K562 (cell line): ENCODE data around the gene S100A4. TPM values are rescaled to one million over a fixed set of nuclear protein-coding genes. Genes with fewer than 3 reads are reported as not detected.
A peak's percentile ranks its signal among the peaks of the same experiment; 100 is the strongest.

Experiments
- BRF1 ChIP-seq: IDR thresholded peaks from 3 replicates; pipeline ENCODE4 v1.6.1; 2011; ENCODE audit warnings: borderline replicate concordance, mild to moderate bottlenecking; ENCODE audit not compliant: insufficient read length; ENCODE audit errors: extremely low read depth
- CREB1 ChIP-seq, 2 experiments: sonication (generic) in 1 of 2; formaldehyde crosslinking in 1 of 2; IDR thresholded peaks; 2 replicates each; pipeline versions ENCODE4 v1.6.1 to v1.8.0; 2012 to 2022; ENCODE audit warnings: inconsistent platforms in 1 of 2, mild to moderate bottlenecking in 1 of 2, missing genetic modification reagents in 1 of 2, moderate library complexity in 1 of 2
- ELF4 ChIP-seq: fragments of 450-650 bp; formaldehyde crosslinking; IDR thresholded peaks from 2 replicates; pipeline ENCODE4 v1.4.0; 2022; ENCODE audit warnings: missing genetic modification characterization
- FIP1L1 ChIP-seq: fragments of 200-400 bp; formaldehyde crosslinking; IDR thresholded peaks from 2 replicates; pipeline ENCODE4 v1.6.1; 2018; ENCODE audit warnings: mild to moderate bottlenecking, low read depth, low read length; ENCODE audit not compliant: poor library complexity, severe bottlenecking
- FOXA3 ChIP-seq, 2 experiments: fragments of 450-650 bp in 1 of 2; sonication (generic) in 1 of 2; formaldehyde crosslinking; IDR thresholded peaks in 1 of 2; conservative IDR thresholded peaks in 1 of 2; 2 replicates each; pipeline versions ENCODE4 v1.4.0 to v1.8.0; 2020 to 2022; ENCODE audit warnings: mild to moderate bottlenecking in 2 of 2, missing genetic modification reagents in 1 of 2
- KLF6 ChIP-seq: fragments of 250-450 bp; sonication (Bioruptor Pico); IDR thresholded peaks from 2 replicates; pipeline ENCODE4 v1.4.0; 2020; ENCODE audit warnings: mild to moderate bottlenecking, moderate library complexity, borderline replicate concordance
- MAX ChIP-seq: sonication (generic); formaldehyde crosslinking; IDR thresholded peaks from 2 replicates; pipeline ENCODE4 v1.9.0; 2022; ENCODE audit warnings: mild to moderate bottlenecking, missing genetic modification reagents
- NCOA6 ChIP-seq: fragments of 450-650 bp; IDR thresholded peaks from 2 replicates; pipeline ENCODE4 v1.6.1; 2017; ENCODE audit warnings: mild to moderate bottlenecking
- NR2C2 ChIP-seq, 2 experiments: fragments of 200-800 bp in 1 of 2; sonication (Bioruptor generic) in 1 of 2; sonication (generic) in 1 of 2; formaldehyde crosslinking in 1 of 2; IDR thresholded peaks; 2 replicates each; pipeline versions ENCODE4 v1.6.1 to v1.8.0; 2016 to 2022; ENCODE audit warnings: mild to moderate bottlenecking in 1 of 2, missing compliant biosample characterization in 1 of 2, missing genetic modification characterization in 1 of 2, missing genetic modification reagents in 1 of 2
- POLR2A ChIP-seq: fragments of 450-650 bp; conservative IDR thresholded peaks from 2 replicates; pipeline ENCODE4 v1.6.1; 2016
- PRMT5 ChIP-seq: sonication (generic); formaldehyde crosslinking; IDR thresholded peaks from 2 replicates; pipeline ENCODE4 v1.5.0; 2020; ENCODE audit warnings: missing genetic modification reagents
- SMARCE1 ChIP-seq: fragments of 450-650 bp; IDR thresholded peaks from 2 replicates; pipeline ENCODE4 v1.7.1; 2016; ENCODE audit warnings: mild to moderate bottlenecking
- UBTF ChIP-seq, 2 experiments: IDR thresholded peaks; 2 replicates each; pipeline ENCODE4 v1.6.1; 2012; ENCODE audit warnings: improper control_type of control experiment in 2 of 2, low read depth in 2 of 2, low read length in 2 of 2, borderline replicate concordance in 1 of 2
- ZBTB9 ChIP-seq: fragments of 450-650 bp; formaldehyde crosslinking; IDR thresholded peaks from 2 replicates; pipeline ENCODE4 v1.4.0; 2020; ENCODE audit warnings: mild to moderate bottlenecking, moderate library complexity
- ZNF384 ChIP-seq: IDR thresholded peaks from 2 replicates; pipeline ENCODE4 v1.6.1; 2012; ENCODE audit warnings: low read depth, low read length, improper control_type of control experiment
- ZNF644 ChIP-seq: fragments of 200-800 bp; sonication (Bioruptor generic); IDR thresholded peaks from 2 replicates; pipeline ENCODE4 v1.6.1; 2016; ENCODE audit warnings: low read depth, missing genetic modification characterization, missing compliant biosample characterization
- ZNF696 ChIP-seq: fragments of 250-450 bp; sonication (Bioruptor Pico); conservative IDR thresholded peaks from 2 replicates; pipeline ENCODE4 v1.4.0; 2020; ENCODE audit warnings: mild to moderate bottlenecking, moderate library complexity
- polyA plus RNA-seq, 8 experiments: library from polyadenylated mRNA; depleted of rRNA in 4 of 8; stranded (reverse) in 5 of 8; unstranded in 3 of 8; fragments of >200 nt; fragmentation: Nextera tagmentation in 2 of 8; fragmentation: Illumina TruSeq in 1 of 8; extraction: Ambion mirVana in 2 of 8; extraction: Trizol in 1 of 8; gene quantifications; 2 replicates each; pipeline versions ENCODE4 v1.2.1 to v1.2.3, GENCODE V29; 2011 to 2014; ENCODE audit warnings: inconsistent platforms in 1 of 8, missing spikeins in 1 of 8
- total RNA-seq, 7 experiments: library from RNA; depleted of rRNA in 6 of 7; stranded (reverse); fragments of >200 nt in 6 of 7; fragmentation: Illumina TruSeq in 2 of 7; extraction: Trizol in 2 of 7; gene quantifications; 2 replicates each; pipeline versions ENCODE4 v1.2.1 to v1.2.3, GENCODE V29; 2011 to 2021; ENCODE audit warnings: low replicate concordance in 1 of 7

Gene S100A4
- total and polyA plus RNA-seq, 9 of the 15 experiments (the other 6 are each of a cell fraction or from before 2014, with no cell fraction given), result 3.7 to 20.1 (median 11.2) TPM

- TF ChIP-seq NCOA6, result peak; percentile 42; the same call in 1 of the 2 replicates
- peak; percentile 60 for TF ChIP-seq POLR2A
- TF ChIP-seq MAX (CRISPR knock-in tag), result peak; percentile 63
- TF ChIP-seq UBTF (IDR thresholded peaks at IDR 0.05; ENCODE audit: borderline replicate concordance in 1 of 2, low read depth in 2 of 2, low read length in 2 of 2), result no peak
- TF ChIP-seq PRMT5 (CRISPR knock-in tag), result no peak
- TF ChIP-seq CREB1 (IDR thresholded peaks at IDR 0.05), result no peak
- TF ChIP-seq CREB1 (CRISPR knock-in tag; IDR thresholded peaks at IDR 0.05), result peak; percentile 63; the same call in 1 of the 2 replicates
- peak; percentile 44 for TF ChIP-seq ZBTB9
- TF ChIP-seq FIP1L1, result no peak
- TF ChIP-seq KLF6 (CRISPR knock-in tag), result peak; percentile 85; the same call in 1 of the 2 replicates
- TF ChIP-seq ZNF384, result no peak
- peak in 1 of 2 experiments; percentile 43; a peak in 1 of 4 replicates for TF ChIP-seq FOXA3 (CRISPR knock-in tag; conservative IDR thresholded peaks at IDR 0.05 in 1 of 2, IDR thresholded peaks at IDR 0.05 in 1 of 2)
- TF ChIP-seq SMARCE1, result peak; percentile 99
- TF ChIP-seq ZNF696 (CRISPR knock-in tag), result no peak
- no peak for TF ChIP-seq BRF1
- no peak for TF ChIP-seq NR2C2 (CRISPR knock-in tag; IDR thresholded peaks at IDR 0.05)
- peak; percentile 12; the same call in 1 of the 2 replicates for TF ChIP-seq NR2C2 (tag; IDR thresholded peaks at IDR 0.05)
- peak; percentile 71; the same call in 1 of the 2 replicates for TF ChIP-seq ZNF644 (tag)
- 0 out of 2 replicates have a peak, but pooled peaks have one; percentile 63 for TF ChIP-seq ELF4 (CRISPR knock-in tag)
These were observed 21.1 kb upstream of the S100A4 start (continued) for GRCh38 chr1:153566414-153567371.
